CMK (cell line): ENCODE measurements around the gene SLAMF7.

ENCODE experiments used
- DNase-seq: peaks from one replicate; pipeline ENCODE4 v3.0.0-alpha.2; 2010; ENCODE audit warnings: low read depth

SLAMF7 gene

DNA sequence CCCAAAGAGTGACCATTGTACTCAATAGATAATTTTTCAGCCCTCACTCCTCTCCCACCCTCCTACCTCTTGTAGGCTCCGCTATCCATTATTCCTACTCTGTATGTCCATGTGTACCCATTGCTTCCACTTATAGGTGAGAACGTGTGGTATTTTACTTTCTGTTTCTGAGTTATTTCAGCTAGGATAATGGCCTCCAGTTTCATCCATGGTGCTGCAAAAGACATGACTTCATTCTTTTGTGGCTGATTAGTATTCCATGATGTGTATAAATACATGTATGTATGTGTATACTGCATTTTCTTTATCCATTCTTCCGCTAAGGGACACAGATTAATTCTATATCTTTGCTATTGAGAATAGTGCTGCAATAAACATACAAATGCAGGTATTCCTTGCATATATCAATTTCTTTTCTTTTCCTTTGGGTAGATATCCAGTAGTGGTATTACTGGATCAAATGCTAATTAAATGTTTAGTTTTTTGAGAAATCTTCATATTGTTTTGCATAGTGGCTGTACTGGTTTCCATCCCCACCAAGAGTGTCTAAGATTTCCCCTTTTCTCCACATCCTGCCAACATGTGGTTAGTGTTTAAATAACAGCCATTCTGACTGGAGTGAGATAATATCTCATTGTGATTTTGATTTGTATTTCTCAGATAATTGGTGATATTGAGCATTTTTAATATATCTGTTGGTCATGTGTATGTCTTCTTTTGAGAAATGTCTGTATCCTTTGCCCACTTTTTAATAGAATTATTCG lies 61.8 kb downstream of the SLAMF7 start:
- no peak for DNase-seq

DNA sequence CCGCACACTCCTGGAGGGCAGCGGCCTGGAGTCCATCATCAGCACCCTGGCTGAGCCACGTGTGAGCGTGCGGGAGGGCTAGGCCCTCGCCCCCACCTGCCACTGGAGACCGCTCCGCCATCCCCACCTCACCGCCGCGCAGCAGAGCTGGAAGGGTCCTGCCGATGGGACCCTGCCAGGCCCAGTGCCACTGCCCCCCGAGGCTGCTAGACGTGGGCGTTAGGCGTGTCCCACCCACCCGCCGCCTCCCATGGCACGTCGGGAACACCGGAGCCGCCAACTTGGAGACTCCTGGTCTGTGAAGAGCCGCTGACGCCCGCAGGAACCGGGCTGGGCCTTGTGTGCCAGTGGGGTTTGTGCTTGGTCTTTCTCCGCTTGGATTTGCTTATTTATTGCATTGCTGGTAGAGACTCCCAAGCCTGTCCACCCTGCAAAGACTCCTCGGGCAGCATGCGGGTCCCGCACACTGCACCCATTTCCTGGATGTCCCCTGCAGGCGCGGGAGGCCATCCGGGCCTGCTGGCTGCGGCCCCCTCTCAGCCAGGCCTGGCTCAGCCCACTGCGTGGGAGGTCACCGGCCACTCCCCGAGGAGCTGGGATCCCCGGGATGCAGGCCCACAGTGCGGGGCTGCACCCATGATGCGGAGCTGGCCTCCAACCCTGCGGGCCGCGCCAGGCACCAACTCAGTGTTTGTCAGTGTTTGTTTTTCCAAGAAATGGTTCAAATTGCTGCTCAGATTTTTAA lies 63.0 kb downstream of the SLAMF7 start:
- DNase-seq = no peak
